Neutrophil (primary cell): ENCODE measurements around the gene METTL18.

ENCODE experiments used
- H3K27ac ChIP-seq: fragments of 200-600 bp; sonication (generic); 2 replicates; pipeline ENCODE4 v1.5.1; 2016; ENCODE audit warnings: mild to moderate bottlenecking, moderate library complexity
- H3K27me3 ChIP-seq: fragments of 200-600 bp; sonication (generic); 2 replicates; pipeline ENCODE4 v1.6.0; 2016; ENCODE audit warnings: mild to moderate bottlenecking
- H3K36me3 ChIP-seq: fragments of 200-600 bp; sonication (generic); 2 replicates; pipeline ENCODE4 v1.5.1; 2017
- H3K4me1 ChIP-seq, 2 experiments: fragments of 200-600 bp in 1 of 2; sonication (generic) in 1 of 2; 1 replicate in 1 of 2; 2 replicates in 1 of 2; pipeline versions ENCODE4 v1.5.1 to v1.6.1; 2013 to 2016; ENCODE audit warnings: low read depth in 1 of 2, low read length in 1 of 2, mild to moderate bottlenecking in 1 of 2, moderate library complexity in 1 of 2; ENCODE audit not compliant: control insufficient read depth in 1 of 2, insufficient read depth in 1 of 2
- H3K4me3 ChIP-seq, 2 experiments: fragments of 200-600 bp in 1 of 2; sonication (generic) in 1 of 2; 1 replicate in 1 of 2; 2 replicates in 1 of 2; pipeline ENCODE4 v1.5.1; 2013 to 2016; ENCODE audit warnings: low read depth in 1 of 2, low read length in 1 of 2, mild to moderate bottlenecking in 1 of 2, moderate library complexity in 1 of 2
- H3K9me3 ChIP-seq: fragments of 200-600 bp; sonication (generic); 2 replicates; pipeline ENCODE4 v1.5.1; 2016
- TF ChIP-seq, protein P1 (sequence below): fragments of 200-600 bp; sonication (generic); IDR thresholded peaks from 2 replicates; pipeline ENCODE4 v1.5.1; 2016; ENCODE audit warnings: antibody characterized with exemption

The METTL18 gene

DNA sequence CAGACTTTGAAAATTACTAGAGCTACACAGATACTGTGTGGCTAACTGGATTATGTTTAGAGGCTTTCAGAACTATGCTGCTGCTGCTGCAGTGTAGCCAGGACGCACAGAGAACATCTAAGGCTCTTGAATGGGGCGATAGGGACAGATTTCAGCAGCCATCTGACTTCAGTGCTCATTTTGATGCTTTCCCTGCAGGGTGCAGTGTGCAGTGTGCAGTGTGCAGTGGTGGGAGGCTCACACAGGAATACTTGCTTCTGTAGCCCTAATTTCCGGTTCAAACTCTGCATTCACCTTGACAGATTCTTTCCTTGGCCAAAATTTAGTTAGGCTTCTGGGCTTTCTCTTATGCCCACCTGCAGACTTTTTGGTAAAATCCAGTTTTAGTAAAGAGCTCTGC is 7.7 kb downstream of the METTL18 start:
- peaks cover 70% of the 10 kb centered on the region for H3K27me3 ChIP-seq
- no peaks in the 10 kb centered on the region for H3K4me1 ChIP-seq
- H3K36me3 ChIP-seq: no peaks in the 10 kb centered on the region
- TF ChIP-seq, protein P1, sequence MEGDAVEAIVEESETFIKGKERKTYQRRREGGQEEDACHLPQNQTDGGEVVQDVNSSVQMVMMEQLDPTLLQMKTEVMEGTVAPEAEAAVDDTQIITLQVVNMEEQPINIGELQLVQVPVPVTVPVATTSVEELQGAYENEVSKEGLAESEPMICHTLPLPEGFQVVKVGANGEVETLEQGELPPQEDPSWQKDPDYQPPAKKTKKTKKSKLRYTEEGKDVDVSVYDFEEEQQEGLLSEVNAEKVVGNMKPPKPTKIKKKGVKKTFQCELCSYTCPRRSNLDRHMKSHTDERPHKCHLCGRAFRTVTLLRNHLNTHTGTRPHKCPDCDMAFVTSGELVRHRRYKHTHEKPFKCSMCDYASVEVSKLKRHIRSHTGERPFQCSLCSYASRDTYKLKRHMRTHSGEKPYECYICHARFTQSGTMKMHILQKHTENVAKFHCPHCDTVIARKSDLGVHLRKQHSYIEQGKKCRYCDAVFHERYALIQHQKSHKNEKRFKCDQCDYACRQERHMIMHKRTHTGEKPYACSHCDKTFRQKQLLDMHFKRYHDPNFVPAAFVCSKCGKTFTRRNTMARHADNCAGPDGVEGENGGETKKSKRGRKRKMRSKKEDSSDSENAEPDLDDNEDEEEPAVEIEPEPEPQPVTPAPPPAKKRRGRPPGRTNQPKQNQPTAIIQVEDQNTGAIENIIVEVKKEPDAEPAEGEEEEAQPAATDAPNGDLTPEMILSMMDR: no peak
- H3K4me3 ChIP-seq: no peak overlapping the region
- no peak overlapping the region for H3K27ac ChIP-seq
- H3K9me3 ChIP-seq: no peaks in the 10 kb centered on the region

DNA sequence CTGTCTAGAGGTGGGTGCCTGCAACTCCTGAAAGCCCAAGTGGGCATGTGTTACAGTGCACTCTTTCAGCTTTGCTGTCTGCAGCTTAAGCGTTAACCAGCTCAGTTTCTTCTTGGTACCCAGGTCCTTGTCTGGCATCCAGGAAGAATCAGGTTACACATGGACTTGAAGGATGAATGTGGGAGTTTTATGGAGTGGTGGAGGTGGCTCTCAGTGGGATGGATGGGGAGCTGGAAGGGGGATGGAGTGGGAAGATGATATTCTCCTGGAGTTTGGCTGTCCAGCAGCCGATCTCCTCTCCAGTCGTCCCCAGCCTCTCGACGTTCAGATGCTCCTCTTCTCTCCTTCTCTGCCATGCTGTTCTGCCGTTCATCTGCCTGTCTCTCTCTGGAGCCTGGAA is 9.4 kb downstream of the METTL18 start:
- Histone ChIP-seq H3K4me3 (no peak overlapping the region), H3K4me1 (no peaks in the 10 kb centered on the region), H3K9me3 (no peaks in the 10 kb centered on the region), H3K27ac (no peak overlapping the region), H3K27me3 (peaks cover 70% of the 10 kb centered on the region), H3K36me3 (no peaks in the 10 kb centered on the region)
- TF ChIP-seq, protein P1: no peak

DNA sequence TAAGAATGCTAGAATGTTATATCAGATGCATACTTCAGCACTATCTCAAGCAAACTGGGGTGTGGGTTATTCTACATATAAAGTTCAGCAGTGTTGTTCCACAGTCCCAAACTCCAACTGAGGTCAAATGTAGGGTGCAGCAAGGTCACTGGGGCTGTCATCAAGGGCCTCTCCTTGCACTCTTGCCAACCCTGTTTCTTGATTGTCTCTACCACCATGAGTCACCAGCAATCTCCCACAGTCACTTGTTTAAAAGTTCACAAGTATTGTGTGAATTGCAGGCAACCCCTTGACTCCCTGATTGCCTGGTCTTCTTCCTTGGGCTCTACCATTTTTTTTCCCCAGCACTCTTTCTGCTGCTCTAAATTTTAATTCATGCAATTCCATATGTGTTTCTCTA is 10.6 kb downstream of the METTL18 start:
- Histone ChIP-seq H3K27ac (no peak overlapping the region), H3K4me3 (no peak overlapping the region), H3K4me1 (no peaks in the 10 kb centered on the region), H3K9me3 (no peaks in the 10 kb centered on the region), H3K36me3 (no peaks in the 10 kb centered on the region), H3K27me3 (peaks cover 68% of the 10 kb centered on the region)
- TF ChIP-seq, protein P1: no peak

DNA sequence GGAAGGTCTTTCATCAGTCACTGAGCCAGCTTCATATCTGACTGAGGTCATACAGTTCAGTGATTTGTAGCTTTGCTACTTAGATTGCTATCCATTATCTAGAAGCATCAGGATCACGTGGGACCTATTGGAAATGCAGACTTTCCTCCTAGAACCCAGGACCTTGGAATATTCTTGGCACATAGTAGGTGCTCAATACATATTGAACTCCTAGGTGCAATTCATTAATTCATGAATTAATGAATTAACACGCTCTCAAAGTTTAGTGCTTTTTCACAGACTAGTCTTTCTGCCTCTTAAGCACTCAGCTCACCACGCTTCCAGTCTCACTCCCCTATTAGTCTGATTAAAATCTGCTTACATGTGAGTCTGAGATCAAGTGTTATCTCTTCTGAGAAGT is 12.1 kb downstream of the METTL18 start:
- Histone ChIP-seq H3K27ac (no peak overlapping the region), H3K9me3 (no peaks in the 10 kb centered on the region), H3K4me1 (no peaks in the 10 kb centered on the region), H3K36me3 (no peaks in the 10 kb centered on the region), H3K4me3 (no peak overlapping the region), H3K27me3 (peaks cover 53% of the 10 kb centered on the region)
- TF ChIP-seq, protein P1: no peak

DNA sequence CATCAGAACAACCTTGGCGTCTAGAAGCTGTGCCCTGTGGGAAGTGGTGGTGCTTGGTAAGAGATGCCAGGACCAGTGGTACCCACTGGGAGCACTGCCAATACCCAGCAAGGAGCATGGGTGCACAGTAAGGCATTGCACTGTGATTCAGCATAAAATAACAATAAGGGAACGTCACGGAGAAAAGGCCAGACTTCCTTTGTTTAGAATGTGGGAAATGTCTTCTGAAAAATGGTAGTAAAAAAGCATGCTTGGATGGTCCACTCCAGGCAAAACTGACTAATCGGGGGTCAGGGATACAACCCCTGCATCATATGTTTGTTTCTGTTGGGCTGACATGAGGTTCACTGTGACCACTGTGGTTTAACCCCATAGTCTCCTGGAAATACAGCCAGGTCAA is 14.7 kb downstream of the METTL18 start:
- H3K27me3 ChIP-seq: peaks cover 26% of the 10 kb centered on the region
- TF ChIP-seq, protein P1: no peak
- H3K9me3 ChIP-seq: no peaks in the 10 kb centered on the region
- H3K4me1 ChIP-seq: no peaks in the 10 kb centered on the region
- no peak overlapping the region for H3K27ac ChIP-seq
- H3K36me3 ChIP-seq: no peaks in the 10 kb centered on the region
- no peak overlapping the region for H3K4me3 ChIP-seq

DNA sequence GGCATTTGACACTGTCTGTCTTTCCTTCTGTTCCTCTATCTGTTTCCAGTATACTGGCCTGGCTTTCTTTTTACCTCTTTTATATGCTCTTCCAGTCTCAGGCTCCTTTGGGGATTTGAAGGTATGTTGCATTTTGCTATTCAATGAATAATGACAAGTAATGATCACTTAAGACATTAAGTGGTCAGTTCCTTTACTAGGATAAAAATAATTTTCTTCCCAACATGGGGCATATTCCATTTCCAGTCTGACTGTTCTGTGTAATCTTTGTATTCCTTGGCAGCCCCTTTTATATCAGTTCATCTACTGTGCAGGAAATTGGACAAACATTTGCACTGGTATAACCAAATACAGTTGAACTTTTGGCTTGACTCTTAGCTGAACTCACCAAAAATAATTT is 15.6 kb downstream of the METTL18 start:
- Histone ChIP-seq H3K36me3 (no peaks in the 10 kb centered on the region), H3K27ac (no peak overlapping the region), H3K4me3 (no peak overlapping the region), H3K27me3 (peaks cover 18% of the 10 kb centered on the region), H3K9me3 (no peaks in the 10 kb centered on the region), H3K4me1 (no peaks in the 10 kb centered on the region)
- TF ChIP-seq, protein P1: no peak
